ENCODE results near the gene NRXN2. TPM values are rescaled to one million over a fixed set of nuclear protein-coding genes. Genes with fewer than 3 reads are reported as not detected.
A peak's percentile ranks its signal among the peaks of the same experiment; 100 is the strongest.

NRXN2 gene
- total RNA-seq, 1 donor from 2014 or later = 9.8 TPM

GRCh38 chr11:64639885-64640284, 83.1 kb downstream of the NRXN2 start:
- no peak for DNase-seq (ENCODE audit: low spot score in 2 of 2, unreplicated experiment in 2 of 2)
- no peaks in the 10 kb centered on the region for H3K9me3 Mint-ChIP-seq
- H3K4me3 Mint-ChIP-seq = no peak overlapping the region
- H3K4me1 Mint-ChIP-seq = peaks cover 18% of the 10 kb centered on the region
- H3K36me3 Mint-ChIP-seq = no peaks in the 10 kb centered on the region
- no peak for TF ChIP-seq CTCF (IDR thresholded peaks at IDR 0.05; ENCODE audit: unreplicated experiment)
- peaks cover 36% of the 10 kb centered on the region for H3K27me3 Mint-ChIP-seq (ENCODE audit: low read depth)
- H3K27ac Mint-ChIP-seq = no peak overlapping the region

GRCh38 chr11:64638829-64639228, 84.2 kb downstream of the NRXN2 start:
- peaks cover 35% of the 10 kb centered on the region for H3K27me3 Mint-ChIP-seq (ENCODE audit: low read depth)
- H3K4me3 Mint-ChIP-seq = no peak overlapping the region
- TF ChIP-seq CTCF (IDR thresholded peaks at IDR 0.05; ENCODE audit: unreplicated experiment) = no peak
- H3K36me3 Mint-ChIP-seq = no peaks in the 10 kb centered on the region
- H3K9me3 Mint-ChIP-seq = no peaks in the 10 kb centered on the region
- no peak overlapping the region for H3K27ac Mint-ChIP-seq
- H3K4me1 Mint-ChIP-seq = peaks cover 9% of the 10 kb centered on the region
- DNase-seq (ENCODE audit: low spot score in 2 of 2, unreplicated experiment in 2 of 2) = no peak

GRCh38 chr11:64638018-64638665, 84.9 kb downstream of the NRXN2 start:
- H3K27me3 Mint-ChIP-seq (ENCODE audit: low read depth) = peaks cover 39% of the 10 kb centered on the region
- DNase-seq (ENCODE audit: low spot score in 2 of 2, unreplicated experiment in 2 of 2) = peak in 1 of 2 experiments; percentile 50
- H3K36me3 Mint-ChIP-seq = no peaks in the 10 kb centered on the region
- no peaks in the 10 kb centered on the region for H3K9me3 Mint-ChIP-seq
- H3K27ac Mint-ChIP-seq = no peak overlapping the region
- H3K4me1 Mint-ChIP-seq = peaks cover 6% of the 10 kb centered on the region
- no peak for TF ChIP-seq CTCF (IDR thresholded peaks at IDR 0.05; ENCODE audit: unreplicated experiment)
- peak overlapping the region; percentile 57 for H3K4me3 Mint-ChIP-seq

- H3K4me1 Mint-ChIP-seq = peaks cover 6% of the 10 kb centered on the region
- DNase-seq (ENCODE audit: low spot score in 2 of 2, unreplicated experiment in 2 of 2) = no peak
- H3K4me3 Mint-ChIP-seq = peak overlapping the region; percentile 57
- H3K27ac Mint-ChIP-seq = no peak overlapping the region
- no peak for TF ChIP-seq CTCF (IDR thresholded peaks at IDR 0.05; ENCODE audit: unreplicated experiment)
- peaks cover 38% of the 10 kb centered on the region for H3K27me3 Mint-ChIP-seq (ENCODE audit: low read depth)
- no peaks in the 10 kb centered on the region for H3K9me3 Mint-ChIP-seq
- H3K36me3 Mint-ChIP-seq = no peaks in the 10 kb centered on the region
Observed at GRCh38 chr11:64637334-64638017, 85.5 kb downstream of the NRXN2 start.

GRCh38 chr11:64633555-64634159, 89.3 kb downstream of the NRXN2 start:
- no peak for TF ChIP-seq CTCF (IDR thresholded peaks at IDR 0.05; ENCODE audit: unreplicated experiment)
- H3K4me1 Mint-ChIP-seq = peaks cover 6% of the 10 kb centered on the region
- peaks cover 72% of the 10 kb centered on the region for H3K27me3 Mint-ChIP-seq (ENCODE audit: low read depth)
- H3K9me3 Mint-ChIP-seq = no peaks in the 10 kb centered on the region
- no peak overlapping the region for H3K27ac Mint-ChIP-seq
- DNase-seq (ENCODE audit: low spot score in 2 of 2, unreplicated experiment in 2 of 2) = no peak
- H3K4me3 Mint-ChIP-seq = no peak overlapping the region
- H3K36me3 Mint-ChIP-seq = no peaks in the 10 kb centered on the region
